ENCODE results near the gene DOCK9. TPM values are rescaled to one million over a fixed set of nuclear protein-coding genes. Genes with fewer than 3 reads are reported as not detected.
"Not testable (repeated sequence)": the region's sequence is repeated elsewhere in the genome, so short reads cannot be mapped to it uniquely, and the experiment has no call there.

The DOCK9 gene
- total RNA-seq, 4 donors from 2014 or later = 79.1 to 197 (median 107) TPM

- no peaks in the 10 kb centered on the region for H3K27me3 ChIP-seq
- no peaks in the 10 kb centered on the region for H3K9me3 ChIP-seq
- intact Hi-C loops (cut with DNase I; ENCODE audit: low total_unique reads) = no loop called here
- H3K27ac ChIP-seq = no peak overlapping the region
- TF ChIP-seq POLR2A (IDR thresholded peaks at IDR 0.05) (no peak), CTCF (IDR thresholded peaks at IDR 0.05) (no peak)
- no peaks in the 10 kb centered on the region for H3K4me1 ChIP-seq
- DNase-seq = no peak
- no peaks in the 10 kb centered on the region for H3K36me3 ChIP-seq
- no peak overlapping the region for H3K4me3 ChIP-seq
These were observed 81.6 kb downstream of the DOCK9 start for GRCh38 chr13:98896083-98896867.

GRCh38 chr13:98894814-98895213 lies 83.0 kb downstream of the DOCK9 start:
- H3K27ac ChIP-seq; H3K27me3 ChIP-seq; H3K36me3 ChIP-seq; H3K9me3 ChIP-seq; H3K4me1 ChIP-seq; intact Hi-C loops (cut with DNase I; ENCODE audit: low total_unique reads); DNase-seq; H3K4me3 ChIP-seq: not testable (repeated sequence)

GRCh38 chr13:98893371-98893770 lies 84.5 kb downstream of the DOCK9 start:
- Histone ChIP-seq H3K4me1 (no peaks in the 10 kb centered on the region), H3K36me3 (no peaks in the 10 kb centered on the region)

GRCh38 chr13:98892821-98893220 lies 85.0 kb downstream of the DOCK9 start:
- no peaks in the 10 kb centered on the region for H3K4me1 ChIP-seq
- no peaks in the 10 kb centered on the region for H3K36me3 ChIP-seq
- H3K27me3 ChIP-seq = no peaks in the 10 kb centered on the region
- H3K27ac ChIP-seq = peak overlapping the region in 1 of 2 donors; percentile 5
- H3K9me3 ChIP-seq = no peaks in the 10 kb centered on the region
- DNase-seq = no peak
- intact Hi-C loops (cut with DNase I; ENCODE audit: low total_unique reads) = no loop called here
- TF ChIP-seq POLR2A (IDR thresholded peaks at IDR 0.05) (no peak), CTCF (IDR thresholded peaks at IDR 0.05) (no peak)
- no peak overlapping the region for H3K4me3 ChIP-seq

More at GRCh38 chr13:98893371-98893770, 84.5 kb downstream of the DOCK9 start:
- no peak overlapping the region for H3K4me3 ChIP-seq
- no peak for DNase-seq
- intact Hi-C loops (cut with DNase I; ENCODE audit: low total_unique reads) = no loop called here
- no peaks in the 10 kb centered on the region for H3K9me3 ChIP-seq
- TF ChIP-seq POLR2A (IDR thresholded peaks at IDR 0.05) (no peak), CTCF (IDR thresholded peaks at IDR 0.05) (no peak)
- no peaks in the 10 kb centered on the region for H3K27me3 ChIP-seq
- peak overlapping the region in 1 of 2 donors; percentile 5 for H3K27ac ChIP-seq

- Histone ChIP-seq H3K27ac (no peak overlapping the region), H3K27me3 (no peaks in the 10 kb centered on the region), H3K36me3 (no peaks in the 10 kb centered on the region), H3K9me3 (no peaks in the 10 kb centered on the region), H3K4me3 (no peak overlapping the region), H3K4me1 (no peaks in the 10 kb centered on the region)
- no peak for TF ChIP-seq POLR2A (IDR thresholded peaks at IDR 0.05)
- no peak for DNase-seq
- intact Hi-C loops (cut with DNase I; ENCODE audit: low total_unique reads) = no loop called here
These were observed 85.8 kb downstream of the DOCK9 start for GRCh38 chr13:98892077-98892476.

GRCh38 chr13:98890925-98891324 lies 86.9 kb downstream of the DOCK9 start:
- DNase-seq = no peak
- intact Hi-C loops (cut with DNase I; ENCODE audit: low total_unique reads) = no loop called here
- no peak overlapping the region for H3K27ac ChIP-seq
- H3K36me3 ChIP-seq = no peaks in the 10 kb centered on the region
- TF ChIP-seq CTCF (IDR thresholded peaks at IDR 0.05) (no peak), POLR2A (IDR thresholded peaks at IDR 0.05) (no peak)
- H3K9me3 ChIP-seq = no peaks in the 10 kb centered on the region
- no peaks in the 10 kb centered on the region for H3K27me3 ChIP-seq
- H3K4me1 ChIP-seq = no peaks in the 10 kb centered on the region
- no peak overlapping the region for H3K4me3 ChIP-seq

Data from uterus (tissue), 4 donors.